Measurements from ENCODE around the gene ZNF778. TPM values are rescaled to one million over a fixed set of nuclear protein-coding genes. Genes with fewer than 3 reads are reported as not detected.

The ZNF778 gene
- total and polyA plus RNA-seq, 2 of the 8 experiments (the other 6 are each of a cell fraction or from before 2014, with no cell fraction given) = 9.5 to 21.9 TPM

GRCh38 chr16:89233678-89234490 is 16.4 kb downstream of the ZNF778 start (continued):
- TF ChIP-seq CHD7 (IDR thresholded peaks at IDR 0.05; ENCODE audit: insufficient replicate concordance, low read length) (no peak), SP2 (IDR thresholded peaks at IDR 0.05; ENCODE audit: low read length) (no peak), SIN3A (conservative IDR thresholded peaks at IDR 0.05 in 1 of 2, IDR thresholded peaks at IDR 0.05 in 1 of 2; ENCODE audit: low read depth in 1 of 2, low read length in 2 of 2) (no peak)
